ENCODE data around the gene TLCD2.
"Not testable (repeated sequence)": the region's sequence is repeated elsewhere in the genome, so short reads cannot be mapped to it uniquely, and the experiment has no call there.

Gene TLCD2

GRCh38 chr17:1693339-1693738 lies 16.8 kb downstream of the TLCD2 start:
- Histone ChIP-seq H3K27me3 (ENCODE audit: control insufficient read depth in 3 of 3, insufficient read depth in 3 of 3, low read depth in 1 of 3, low read length in 3 of 3) (no peaks in the 10 kb centered on the region), H2AFZ (ENCODE audit: low read length) (no peak overlapping the region), H3K9ac (ENCODE audit: low read depth, low read length, poor library complexity) (no peak overlapping the region)

GRCh38 chr17:1690544-1691221 lies 19.5 kb downstream of the TLCD2 start:
- Histone ChIP-seq H2BK12ac (ENCODE audit: low read length) (no peak overlapping the region), H3K9me3 (replicated peaks in 1 of 2; ENCODE audit: control insufficient read depth in 2 of 2, insufficient read depth in 1 of 2, low read depth in 1 of 2, low read length in 2 of 2) (peaks cover 2 to 4% of the 10 kb centered on the region in 2 donors), H2BK5ac (ENCODE audit: low read length) (no peak overlapping the region), H4K91ac (ENCODE audit: low read depth, low read length, poor library complexity) (no peak overlapping the region), H3K4me3 (ENCODE audit: low read length in 2 of 2) (no peak overlapping the region), H2AFZ (ENCODE audit: low read length) (no peak overlapping the region), H3K27ac (replicated peaks; ENCODE audit: low read length) (no peak overlapping the region), H3K27me3 (ENCODE audit: control insufficient read depth in 3 of 3, insufficient read depth in 3 of 3, low read depth in 1 of 3, low read length in 3 of 3) (no peaks in the 10 kb centered on the region), H3K79me1 (ENCODE audit: low read depth, low read length) (no peaks in the 10 kb centered on the region), H3K36me3 (replicated peaks in 1 of 2; ENCODE audit: control insufficient read depth in 2 of 2, insufficient read depth in 2 of 2, low read length in 2 of 2) (no peaks in the 10 kb centered on the region), H4K8ac (ENCODE audit: low read depth, low read length) (no peak overlapping the region), H2AK5ac (ENCODE audit: low read depth, low read length) (no peak overlapping the region), H3K18ac (ENCODE audit: low read length) (no peak overlapping the region), H3K9ac (ENCODE audit: low read depth, low read length, poor library complexity) (no peak overlapping the region), H3K4me2 (ENCODE audit: insufficient read depth, low read length, poor library complexity, severe bottlenecking) (no peak overlapping the region), H3K23ac (ENCODE audit: low read depth, low read length, poor library complexity) (no peak overlapping the region), H3K4ac (ENCODE audit: low read length) (no peak overlapping the region), H3K4me1 (ENCODE audit: control insufficient read depth in 2 of 2, insufficient read depth in 1 of 2, low read depth in 1 of 2, low read length in 2 of 2) (no peaks in the 10 kb centered on the region), H3K14ac (ENCODE audit: low read length) (no peak overlapping the region), H2BK15ac (ENCODE audit: low read length) (no peak overlapping the region), H2BK120ac (ENCODE audit: low read depth, low read length) (no peak overlapping the region)
- DNase-seq (ENCODE audit: low spot score) = no peak
- no CpG with 5 or more reads among the region's 8 CpGs for WGBS, 2 donors (ENCODE audit: extremely low coverage in 2 of 2, insufficient read length in 2 of 2, insufficient replicate concordance in 1 of 2)

More at GRCh38 chr17:1693339-1693738, 16.8 kb downstream of the TLCD2 start:
- Histone ChIP-seq H4K91ac (ENCODE audit: low read depth, low read length, poor library complexity) (no peak overlapping the region), H2BK15ac (ENCODE audit: low read length) (no peak overlapping the region), H3K9me3 (replicated peaks in 1 of 2; ENCODE audit: control insufficient read depth in 2 of 2, insufficient read depth in 1 of 2, low read depth in 1 of 2, low read length in 2 of 2) (peaks cover 2 to 4% of the 10 kb centered on the region in 2 donors), H3K4me3 (ENCODE audit: low read length in 2 of 2) (no peak overlapping the region), H3K27ac (replicated peaks; ENCODE audit: low read length) (no peak overlapping the region), H3K36me3 (replicated peaks in 1 of 2; ENCODE audit: control insufficient read depth in 2 of 2, insufficient read depth in 2 of 2, low read length in 2 of 2) (no peaks in the 10 kb centered on the region), H3K4ac (ENCODE audit: low read length) (no peak overlapping the region), H3K14ac (ENCODE audit: low read length) (no peak overlapping the region), H3K23ac (ENCODE audit: low read depth, low read length, poor library complexity) (no peak overlapping the region), H4K8ac (ENCODE audit: low read depth, low read length) (no peak overlapping the region), H3K18ac (ENCODE audit: low read length) (no peak overlapping the region), H3K4me2 (ENCODE audit: insufficient read depth, low read length, poor library complexity, severe bottlenecking) (no peak overlapping the region), H2BK120ac (ENCODE audit: low read depth, low read length) (no peak overlapping the region), H2AK5ac (ENCODE audit: low read depth, low read length) (no peak overlapping the region), H3K4me1 (ENCODE audit: control insufficient read depth in 2 of 2, insufficient read depth in 1 of 2, low read depth in 1 of 2, low read length in 2 of 2) (no peaks in the 10 kb centered on the region), H2BK5ac (ENCODE audit: low read length) (no peak overlapping the region), H3K79me1 (ENCODE audit: low read depth, low read length) (no peaks in the 10 kb centered on the region), H2BK12ac (ENCODE audit: low read length) (no peak overlapping the region)
- no peak for DNase-seq (ENCODE audit: low spot score)
- WGBS, 2 donors (ENCODE audit: extremely low coverage in 2 of 2, insufficient read length in 2 of 2, insufficient replicate concordance in 1 of 2) = no CpG with 5 or more reads among the region's 7 CpGs

DNA sequence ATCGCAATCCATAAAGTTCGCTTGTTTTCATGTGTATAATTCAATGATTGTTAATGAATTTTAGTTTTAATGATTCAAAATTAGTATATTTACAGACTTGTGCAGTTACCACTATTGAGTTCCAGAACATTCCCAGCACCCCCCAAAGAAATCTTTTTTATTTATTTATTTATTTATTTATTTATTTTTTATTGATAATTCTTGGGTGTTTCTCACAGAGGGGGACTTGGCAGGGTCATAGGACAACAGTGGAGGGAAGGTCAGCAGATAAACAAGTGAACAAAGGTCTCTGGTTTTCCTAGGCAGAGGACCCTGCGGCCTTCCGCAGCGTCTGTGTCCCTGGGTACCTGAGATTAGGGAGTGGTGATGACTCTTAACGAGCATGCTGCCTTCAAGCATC lies 21.8 kb downstream of the TLCD2 start:
- no CpG with 5 or more reads among the region's 6 CpGs for WGBS, 2 donors (ENCODE audit: extremely low coverage in 2 of 2, insufficient read length in 2 of 2, insufficient replicate concordance in 1 of 2)
- not testable (repeated sequence) for H3K79me1 ChIP-seq (ENCODE audit: low read depth, low read length); H2BK120ac ChIP-seq (ENCODE audit: low read depth, low read length); H3K4me2 ChIP-seq (ENCODE audit: insufficient read depth, low read length, poor library complexity, severe bottlenecking); H3K9me3 ChIP-seq (replicated peaks in 1 of 2; ENCODE audit: control insufficient read depth in 2 of 2, insufficient read depth in 1 of 2, low read depth in 1 of 2, low read length in 2 of 2); H3K9ac ChIP-seq (ENCODE audit: low read depth, low read length, poor library complexity); H2BK5ac ChIP-seq (ENCODE audit: low read length); H3K4ac ChIP-seq (ENCODE audit: low read length); H3K27me3 ChIP-seq (ENCODE audit: control insufficient read depth in 3 of 3, insufficient read depth in 3 of 3, low read depth in 1 of 3, low read length in 3 of 3); H4K8ac ChIP-seq (ENCODE audit: low read depth, low read length); DNase-seq (ENCODE audit: low spot score); H3K36me3 ChIP-seq (replicated peaks in 1 of 2; ENCODE audit: control insufficient read depth in 2 of 2, insufficient read depth in 2 of 2, low read length in 2 of 2); H2BK15ac ChIP-seq (ENCODE audit: low read length); H2AFZ ChIP-seq (ENCODE audit: low read length); H4K91ac ChIP-seq (ENCODE audit: low read depth, low read length, poor library complexity); H3K14ac ChIP-seq (ENCODE audit: low read length); H3K23ac ChIP-seq (ENCODE audit: low read depth, low read length, poor library complexity); H2AK5ac ChIP-seq (ENCODE audit: low read depth, low read length); H3K18ac ChIP-seq (ENCODE audit: low read length); H2BK12ac ChIP-seq (ENCODE audit: low read length); H3K4me1 ChIP-seq (ENCODE audit: control insufficient read depth in 2 of 2, insufficient read depth in 1 of 2, low read depth in 1 of 2, low read length in 2 of 2); H3K4me3 ChIP-seq (ENCODE audit: low read length in 2 of 2); H3K27ac ChIP-seq (replicated peaks; ENCODE audit: low read length)

- no peak overlapping the region for H4K91ac ChIP-seq (ENCODE audit: low read depth, low read length, poor library complexity)
- no peak overlapping the region for H3K4ac ChIP-seq (ENCODE audit: low read length)
- WGBS, 2 donors (ENCODE audit: extremely low coverage in 2 of 2, insufficient read length in 2 of 2, insufficient replicate concordance in 1 of 2) = no CpG with 5 or more reads among the region's 7 CpGs
- H3K23ac ChIP-seq (ENCODE audit: low read depth, low read length, poor library complexity) = no peak overlapping the region
- DNase-seq (ENCODE audit: low spot score) = no peak
- H3K4me3 ChIP-seq (ENCODE audit: low read length in 2 of 2) = no peak overlapping the region
- no peak overlapping the region for H3K18ac ChIP-seq (ENCODE audit: low read length)
- no peak overlapping the region for H3K9ac ChIP-seq (ENCODE audit: low read depth, low read length, poor library complexity)
- no peak overlapping the region for H2BK12ac ChIP-seq (ENCODE audit: low read length)
- H2BK5ac ChIP-seq (ENCODE audit: low read length) = no peak overlapping the region
- no peak overlapping the region for H4K8ac ChIP-seq (ENCODE audit: low read depth, low read length)
- H2BK120ac ChIP-seq (ENCODE audit: low read depth, low read length) = no peak overlapping the region
- H2AK5ac ChIP-seq (ENCODE audit: low read depth, low read length) = no peak overlapping the region
- no peak overlapping the region for H3K27ac ChIP-seq (replicated peaks; ENCODE audit: low read length)
- H3K36me3 ChIP-seq (replicated peaks in 1 of 2; ENCODE audit: control insufficient read depth in 2 of 2, insufficient read depth in 2 of 2, low read length in 2 of 2) = peaks cover 19 to 27% of the 10 kb centered on the region in 2 donors
- H2BK15ac ChIP-seq (ENCODE audit: low read length) = no peak overlapping the region
- H3K27me3 ChIP-seq (ENCODE audit: control insufficient read depth in 3 of 3, insufficient read depth in 3 of 3, low read depth in 1 of 3, low read length in 3 of 3) = no peaks in the 10 kb centered on the region
- no peak overlapping the region for H3K4me2 ChIP-seq (ENCODE audit: insufficient read depth, low read length, poor library complexity, severe bottlenecking)
- no peak overlapping the region for H2AFZ ChIP-seq (ENCODE audit: low read length)
- peaks cover 3 to 7% of the 10 kb centered on the region in 2 donors for H3K4me1 ChIP-seq (ENCODE audit: control insufficient read depth in 2 of 2, insufficient read depth in 1 of 2, low read depth in 1 of 2, low read length in 2 of 2)
- H3K9me3 ChIP-seq (replicated peaks in 1 of 2; ENCODE audit: control insufficient read depth in 2 of 2, insufficient read depth in 1 of 2, low read depth in 1 of 2, low read length in 2 of 2) = peaks cover 2 to 4% of the 10 kb centered on the region in 2 donors
- H3K79me1 ChIP-seq (ENCODE audit: low read depth, low read length) = peaks cover 6% of the 10 kb centered on the region
- no peak overlapping the region for H3K14ac ChIP-seq (ENCODE audit: low read length)
These were observed 24.1 kb downstream of the TLCD2 start for GRCh38 chr17:1686086-1686485.

All from neuronal stem cell (in vitro differentiated cells).